Cardiac muscle cell (in vitro differentiated cells and primary cell): ENCODE measurements around the gene CFAP53. TPM values are rescaled to one million over a fixed set of nuclear protein-coding genes. Genes with fewer than 3 reads are reported as not detected.

ENCODE experiments used
- DNase-seq, 2 donors: peaks; one replicate each; pipeline versions ENCODE4 v3.0.0 to v3.0.0-alpha.2; 2010 to 2017; ENCODE audit warnings: low read depth in 1 of 2, low spot score in 1 of 2
- H3K27ac ChIP-seq: fragments of 200-600 bp; sonication (generic); 2 replicates; pipeline ENCODE4 v1.5.1; 2016
- H3K27me3 ChIP-seq: fragments of 200-600 bp; sonication (generic); 2 replicates; pipeline ENCODE4 v1.6.0; 2016; ENCODE audit warnings: control low read depth
- H3K36me3 ChIP-seq: fragments of 200-600 bp; sonication (generic); 2 replicates; pipeline ENCODE4 v1.5.1; 2016; ENCODE audit warnings: control low read depth
- H3K4me1 ChIP-seq: fragments of 200-600 bp; sonication (generic); 2 replicates; pipeline ENCODE4 v1.8.1; 2017; ENCODE audit warnings: low read depth, mild to moderate bottlenecking, mixed run types
- H3K4me3 ChIP-seq: fragments of 200-600 bp; sonication (generic); 2 replicates; pipeline ENCODE4 v1.5.1; 2016; ENCODE audit warnings: mild to moderate bottlenecking
- H3K9me3 ChIP-seq: fragments of 200-600 bp; sonication (generic); 2 replicates; pipeline ENCODE4 v1.5.1; 2017; ENCODE audit warnings: low read depth, mild to moderate bottlenecking, control low read depth
- polyA plus RNA-seq: library from polyadenylated mRNA; unstranded; fragments of >200 nt; fragmentation: Nextera tagmentation; extraction: Ambion mirVana; gene quantifications from 2 replicates; pipeline ENCODE4 v1.2.1, GENCODE V29; 2016
- total RNA-seq: library from RNA; depleted of rRNA; stranded (reverse); fragments of >200 nt; gene quantifications from 2 replicates; pipeline ENCODE4 v1.2.3, GENCODE V29; 2016
- TF ChIP-seq, protein P1 (sequence below): IDR thresholded peaks from 2 replicates; pipeline ENCODE4 v1.5.1; 2012; ENCODE audit warnings: low read depth, mild to moderate bottlenecking, low read length

Gene CFAP53
- total and polyA plus RNA-seq, 2 experiments from 2014 or later, result 1.0 to 3.9 TPM

DNA sequence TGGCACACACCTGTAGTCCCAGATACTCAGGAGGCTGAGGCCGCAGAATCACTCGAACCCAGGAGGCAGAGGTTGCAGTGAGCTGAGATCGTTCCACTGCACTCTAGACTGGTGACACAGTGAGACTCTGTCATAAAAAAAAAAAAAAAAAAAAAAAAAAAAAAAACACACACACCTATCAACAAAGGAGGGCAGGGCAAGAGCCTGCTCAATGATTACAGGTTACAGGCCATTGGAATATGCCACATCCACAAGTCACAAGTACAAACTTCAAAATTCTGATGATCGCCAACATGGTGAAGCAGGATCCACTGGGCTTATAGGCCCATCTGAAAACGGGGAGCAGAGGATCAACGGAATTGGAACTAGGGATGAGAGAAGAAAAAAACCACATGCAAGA is 77.6 kb downstream of the CFAP53 start:
- H3K27ac ChIP-seq, result no peak overlapping the region
- TF ChIP-seq, protein P1, sequence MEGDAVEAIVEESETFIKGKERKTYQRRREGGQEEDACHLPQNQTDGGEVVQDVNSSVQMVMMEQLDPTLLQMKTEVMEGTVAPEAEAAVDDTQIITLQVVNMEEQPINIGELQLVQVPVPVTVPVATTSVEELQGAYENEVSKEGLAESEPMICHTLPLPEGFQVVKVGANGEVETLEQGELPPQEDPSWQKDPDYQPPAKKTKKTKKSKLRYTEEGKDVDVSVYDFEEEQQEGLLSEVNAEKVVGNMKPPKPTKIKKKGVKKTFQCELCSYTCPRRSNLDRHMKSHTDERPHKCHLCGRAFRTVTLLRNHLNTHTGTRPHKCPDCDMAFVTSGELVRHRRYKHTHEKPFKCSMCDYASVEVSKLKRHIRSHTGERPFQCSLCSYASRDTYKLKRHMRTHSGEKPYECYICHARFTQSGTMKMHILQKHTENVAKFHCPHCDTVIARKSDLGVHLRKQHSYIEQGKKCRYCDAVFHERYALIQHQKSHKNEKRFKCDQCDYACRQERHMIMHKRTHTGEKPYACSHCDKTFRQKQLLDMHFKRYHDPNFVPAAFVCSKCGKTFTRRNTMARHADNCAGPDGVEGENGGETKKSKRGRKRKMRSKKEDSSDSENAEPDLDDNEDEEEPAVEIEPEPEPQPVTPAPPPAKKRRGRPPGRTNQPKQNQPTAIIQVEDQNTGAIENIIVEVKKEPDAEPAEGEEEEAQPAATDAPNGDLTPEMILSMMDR, result no peak

DNA sequence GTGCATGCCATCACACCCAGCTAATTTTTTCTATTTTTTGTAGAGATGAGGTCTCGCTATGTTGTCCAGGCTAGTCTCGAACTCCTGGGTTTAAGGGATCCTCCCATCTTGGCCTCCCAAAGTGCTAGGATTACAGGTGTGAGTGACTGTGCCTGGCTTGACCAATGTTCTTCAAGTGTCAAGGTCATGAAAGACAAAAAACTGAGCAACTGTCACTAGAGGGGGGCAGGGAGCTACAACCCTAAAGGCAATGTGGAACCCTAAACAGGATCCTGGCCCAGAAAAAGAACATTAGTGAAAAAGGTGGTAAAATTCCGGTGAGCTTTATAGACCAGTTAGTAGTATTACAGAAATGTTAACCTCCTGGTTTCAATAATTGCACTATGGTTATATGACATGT is 78.6 kb downstream of the CFAP53 start:
- H3K27ac ChIP-seq, result no peak overlapping the region
- no peak for DNase-seq
- H3K9me3 ChIP-seq, result no peaks in the 10 kb centered on the region
- TF ChIP-seq, protein P1, result no peak
- H3K36me3 ChIP-seq, result no peaks in the 10 kb centered on the region
- no peaks in the 10 kb centered on the region for H3K4me1 ChIP-seq
- H3K27me3 ChIP-seq, result peaks cover 54% of the 10 kb centered on the region
- no peak overlapping the region for H3K4me3 ChIP-seq

More for the DNA sequence above, 77.6 kb downstream of the CFAP53 start:
- Histone ChIP-seq H3K4me1 (no peaks in the 10 kb centered on the region), H3K27me3 (peaks cover 64% of the 10 kb centered on the region), H3K36me3 (no peaks in the 10 kb centered on the region), H3K9me3 (no peaks in the 10 kb centered on the region), H3K4me3 (no peak overlapping the region)
- no peak for DNase-seq

DNA sequence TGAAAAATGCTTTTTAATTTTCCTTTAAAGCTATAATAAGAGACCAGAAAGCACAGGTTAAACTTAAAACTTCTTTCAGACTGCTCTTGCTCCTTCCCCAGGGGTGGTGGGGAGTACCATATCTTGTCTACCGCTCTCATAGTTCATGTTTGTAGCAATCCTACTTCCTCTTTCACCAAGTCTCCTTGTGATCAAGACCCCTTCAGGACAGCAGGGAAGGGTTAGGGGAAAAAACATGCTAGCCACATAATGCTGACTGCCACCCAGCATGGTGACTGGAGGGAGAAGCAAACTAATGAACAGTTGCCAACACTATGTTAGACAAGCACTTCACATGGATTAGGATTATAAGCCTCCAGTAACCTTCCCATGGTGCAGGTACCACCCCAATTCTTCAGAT is 79.9 kb downstream of the CFAP53 start:
- no peak for DNase-seq
- peaks cover 48% of the 10 kb centered on the region for H3K27me3 ChIP-seq
- no peaks in the 10 kb centered on the region for H3K4me1 ChIP-seq
- no peak overlapping the region for H3K4me3 ChIP-seq
- no peak overlapping the region for H3K27ac ChIP-seq
- H3K9me3 ChIP-seq, result no peaks in the 10 kb centered on the region
- TF ChIP-seq, protein P1, result no peak
- H3K36me3 ChIP-seq, result no peaks in the 10 kb centered on the region

DNA sequence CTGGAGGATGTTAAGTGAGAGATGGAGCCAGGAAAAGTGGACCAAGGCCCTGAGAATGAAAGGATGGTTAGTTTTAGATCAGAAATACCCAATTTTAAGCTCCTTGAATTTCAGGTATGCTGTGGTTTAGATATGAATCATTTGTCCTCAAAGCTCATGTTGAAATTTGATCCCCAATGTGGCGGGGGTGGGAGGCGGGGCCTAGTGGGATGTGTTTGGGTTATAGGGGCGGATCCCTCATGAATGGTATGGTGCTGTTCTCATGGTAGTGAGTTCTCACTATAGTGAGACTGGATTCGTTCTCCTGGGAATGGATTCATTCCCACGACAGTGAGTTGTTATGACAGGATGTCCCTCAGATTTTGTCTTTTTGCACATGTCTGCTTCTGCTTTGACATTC is 82.7 kb downstream of the CFAP53 start:
- DNase-seq, result peak in 1 of 2 donors; percentile 7
- no peak overlapping the region for H3K4me3 ChIP-seq
- peaks cover 22% of the 10 kb centered on the region for H3K27me3 ChIP-seq
- no peaks in the 10 kb centered on the region for H3K9me3 ChIP-seq
- H3K36me3 ChIP-seq, result no peaks in the 10 kb centered on the region
- no peak overlapping the region for H3K27ac ChIP-seq
- TF ChIP-seq, protein P1, result no peak
- no peaks in the 10 kb centered on the region for H3K4me1 ChIP-seq

DNA sequence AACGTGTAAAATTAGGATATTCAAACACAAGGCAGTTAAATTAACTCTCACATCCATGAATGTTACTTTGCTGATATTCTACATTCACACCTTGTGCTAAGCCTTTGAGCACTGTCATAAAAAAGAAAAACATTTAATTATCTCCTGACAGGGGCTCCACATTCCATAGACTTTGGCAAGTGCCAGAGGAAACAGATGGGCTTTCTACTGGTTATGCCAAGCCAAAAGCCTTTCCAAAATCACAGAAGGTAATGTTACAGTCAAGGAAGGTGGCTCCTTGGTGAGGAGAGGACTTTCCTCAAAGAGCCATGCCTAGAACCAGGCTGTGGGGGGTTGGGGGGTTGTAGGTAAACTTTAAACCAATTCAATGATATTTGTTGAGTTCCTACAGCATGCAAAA is 83.8 kb downstream of the CFAP53 start:
- peaks cover 19% of the 10 kb centered on the region for H3K27me3 ChIP-seq
- no peak for DNase-seq
- H3K36me3 ChIP-seq, result no peaks in the 10 kb centered on the region
- TF ChIP-seq, protein P1, result no peak
- no peaks in the 10 kb centered on the region for H3K9me3 ChIP-seq
- H3K27ac ChIP-seq, result no peak overlapping the region
- H3K4me3 ChIP-seq, result no peak overlapping the region
- H3K4me1 ChIP-seq, result no peaks in the 10 kb centered on the region

DNA sequence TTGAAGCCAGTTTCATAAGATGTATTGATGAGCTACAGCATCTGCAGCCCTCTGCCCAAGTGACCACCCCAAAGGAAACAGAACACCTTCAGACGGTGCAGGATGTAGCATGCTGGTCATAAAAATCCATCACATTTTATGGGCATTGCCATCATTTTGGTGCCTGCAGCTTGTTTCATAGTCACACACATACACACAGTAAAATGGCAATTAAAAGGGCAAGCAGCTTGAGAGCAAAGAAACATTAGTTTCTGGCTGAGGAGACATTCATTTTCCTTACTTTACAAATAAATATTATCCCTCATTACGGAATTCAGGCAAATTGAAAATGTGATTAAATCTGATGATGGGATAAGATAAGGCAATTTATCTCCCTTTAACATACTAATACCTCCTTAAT is 84.7 kb downstream of the CFAP53 start:
- Histone ChIP-seq H3K36me3 (no peaks in the 10 kb centered on the region), H3K27ac (no peak overlapping the region), H3K4me1 (no peaks in the 10 kb centered on the region), H3K9me3 (no peaks in the 10 kb centered on the region), H3K4me3 (no peak overlapping the region), H3K27me3 (peaks cover 15% of the 10 kb centered on the region)
- TF ChIP-seq, protein P1, result no peak
- DNase-seq, result no peak
